A673 (cell line): Measurements from ENCODE around the gene ZNF441. TPM values are rescaled to one million over a fixed set of nuclear protein-coding genes. Genes with fewer than 3 reads are reported as not detected.

ENCODE experiments used
- BruUV-seq: library from RNA; stranded (reverse); fragments of 400-500 nt; replicated peaks from 2 replicates; lab custom pipeline; 2021; lab: Mats Ljungman, UMichigan
- CTCF ChIA-PET: fragments of 300-600 bp; sonication (Branson Sonifier 250); formaldehyde crosslinking; loops from one replicate; lab custom pipeline; 2022; ENCODE audit warnings: antibody characterized with exemption; lab: Charles Lee
- POLR2A ChIA-PET: fragments of 300-600 bp; sonication (Branson Sonifier 250); formaldehyde crosslinking; loops from one replicate; lab custom pipeline; 2022; ENCODE audit warnings: antibody characterized with exemption; ENCODE audit not compliant: low non-redundant PET; lab: Charles Lee
- DNase-seq: peaks from one replicate; pipeline ENCODE4 v3.0.0-alpha.2; 2015; ENCODE audit warnings: low spot score
- H3K27ac ChIP-seq: fragments of 200-600 bp; sonication (generic); 2 replicates; pipeline ENCODE4 v1.5.1; 2016; ENCODE audit warnings: mixed run types, low read depth, mild to moderate bottlenecking, mixed read lengths, antibody characterized with exemption, low read length; ENCODE audit not compliant: poor library complexity, severe bottlenecking
- H3K27me3 ChIP-seq: fragments of 200-600 bp; sonication (generic); replicated peaks from 2 replicates; pipeline ENCODE4 v1.6.1; 2017; ENCODE audit warnings: mixed run types, low read depth, mild to moderate bottlenecking, mixed read lengths, antibody characterized with exemption, low read length; ENCODE audit not compliant: insufficient read depth, poor library complexity
- H3K36me3 ChIP-seq: fragments of 200-600 bp; sonication (generic); 2 replicates; pipeline ENCODE4 v1.6.1; 2016; ENCODE audit warnings: mixed run types, mild to moderate bottlenecking, mixed read lengths, antibody characterized with exemption, low read length; ENCODE audit not compliant: insufficient read depth, poor library complexity, severe bottlenecking
- H3K4me1 ChIP-seq: fragments of 200-600 bp; sonication (generic); 2 replicates; pipeline ENCODE4 v1.6.1; 2017; ENCODE audit warnings: mixed run types, mild to moderate bottlenecking, mixed read lengths, antibody characterized with exemption, low read length; ENCODE audit not compliant: insufficient read depth, poor library complexity, severe bottlenecking
- H3K4me3 ChIP-seq: fragments of 200-600 bp; sonication (generic); 2 replicates; pipeline ENCODE4 v1.5.1; 2016; ENCODE audit warnings: low read depth, mixed run types, mild to moderate bottlenecking, mixed read lengths, low read length; ENCODE audit not compliant: poor library complexity, severe bottlenecking
- H3K9me3 ChIP-seq: fragments of 200-600 bp; sonication (generic); 2 replicates; pipeline ENCODE4 v1.6.1; 2016; ENCODE audit warnings: mixed run types, low read depth, mild to moderate bottlenecking, mixed read lengths, antibody characterized with exemption, low read length; ENCODE audit not compliant: poor library complexity, severe bottlenecking
- CTCF ChIP-seq: fragments of 300-800, 200-600 bp; sonication (generic); conservative IDR thresholded peaks from 2 replicates; pipeline ENCODE4 v1.5.1; 2017; ENCODE audit warnings: low read depth, mild to moderate bottlenecking, antibody characterized with exemption, low read length, moderate library complexity, mixed read lengths
- EZH2 ChIP-seq: fragments of 200-600 bp; sonication (generic); IDR thresholded peaks from 2 replicates; pipeline ENCODE4 v1.6.1; 2017; ENCODE audit warnings: borderline replicate concordance, low read depth, mild to moderate bottlenecking, mixed read lengths, antibody characterized with exemption, low read length; ENCODE audit not compliant: poor library complexity, severe bottlenecking
- intact Hi-C: fragments of 100-400 bp; cut with micrococcal nuclease; formaldehyde crosslinking; loops from one replicate; pipeline ENCODE4 v1.10.0; 2022; ENCODE audit not compliant: unreplicated experiment
- total RNA-seq: library from RNA; stranded (reverse); gene quantifications from 2 replicates; pipeline ENCODE4 v1.2.3, GENCODE V29; 2021

ZNF441 gene
- total RNA-seq, 1 experiment from 2014 or later: 3.7 TPM

- ChIA-PET CTCF (interaction anchor here (0.5 to 1.7 kb wide), 8 partner anchors 12 to 743 kb away, joined by 3 to 10 read pairs (median 4); partner anchors contain the start of gene ZNF20), POLR2A (interaction anchor here (0.6 kb wide), 1 partner anchor 24 kb away, joined by 4 read pairs; no protein-coding TSS in a partner anchor)
- DNase-seq: peak; percentile 96
- no peaks in the 10 kb centered on the region for H3K36me3 ChIP-seq
- intact Hi-C loops: loop anchor here (5.0 kb wide), 2 partner anchors 59 to 189 kb away; no protein-coding TSS in a partner anchor
- no peaks in the 10 kb centered on the region for H3K27me3 ChIP-seq
- peak within 1 kb of the TSS; percentile 80 for H3K27ac ChIP-seq
- TF ChIP-seq EZH2 (no peak), CTCF (no peak)
- peaks cover 8% of the 10 kb centered on the region for H3K4me1 ChIP-seq
- no TSS peak for BruUV-seq
- peak within 1 kb of the TSS; percentile 62 for H3K4me3 ChIP-seq
- no peaks in the 10 kb centered on the region for H3K9me3 ChIP-seq
Observed at GRCh38 chr19:11798391-11799330, 31.9 kb downstream of the ZNF441 start, which contains the start of gene ZNF491. Gene ZNF491, plus strand, starts transcription at chr19:11798523. Its CDS starts 7,431 bp downstream, at chr19:11805954.

GRCh38 chr19:11806354-11807098 is 39.7 kb downstream of the ZNF441 start:
- ChIA-PET POLR2A (no interaction called here), CTCF (no interaction called here)
- TF ChIP-seq CTCF (no peak), EZH2 (no peak)
- Histone ChIP-seq H3K9me3 (peaks cover 45% of the 10 kb centered on the region), H3K4me3 (no peak overlapping the region), H3K4me1 (no peaks in the 10 kb centered on the region), H3K27me3 (no peaks in the 10 kb centered on the region), H3K27ac (no peak overlapping the region), H3K36me3 (no peaks in the 10 kb centered on the region)
- intact Hi-C loops: no loop called here
- BruUV-seq: no TSS peak
- no peak for DNase-seq

GRCh38 chr19:11807099-11807380 is 40.2 kb downstream of the ZNF441 start:
- Histone ChIP-seq H3K36me3 (no peaks in the 10 kb centered on the region), H3K9me3 (peaks cover 45% of the 10 kb centered on the region), H3K4me1 (no peaks in the 10 kb centered on the region), H3K27ac (no peak overlapping the region), H3K4me3 (no peak overlapping the region), H3K27me3 (no peaks in the 10 kb centered on the region)
- no peak for DNase-seq
- intact Hi-C loops: no loop called here
- CTCF ChIA-PET: no interaction called here
- POLR2A ChIA-PET: no interaction called here
- BruUV-seq: no TSS peak
- TF ChIP-seq EZH2: no peak
- no peak for TF ChIP-seq CTCF
